Esophagus squamous epithelium (tissue), 5 donors: ENCODE measurements around the gene CYP4F8. TPM values are rescaled to one million over a fixed set of nuclear protein-coding genes. Genes with fewer than 3 reads are reported as not detected.

Experiments used
- DNase-seq: peaks from one replicate; lab custom pipeline; 2025; lab: John Stamatoyannopoulos, UW
- H3K27ac ChIP-seq, 4 donors: fragments of 200-600 bp; sonication (generic); one replicate each; pipeline ENCODE4 v1.5.1; 2016 to 2019; ENCODE audit warnings: mild to moderate bottlenecking in 1 of 4
- H3K27me3 ChIP-seq, 4 donors: fragments of 200-600 bp; sonication (generic); 1 replicate in 3 of 4; 2 replicates in 1 of 4; pipeline versions ENCODE4 v1.5.1 to v1.6.0; 2017 to 2021; ENCODE audit warnings: antibody characterized with exemption in 1 of 4
- H3K36me3 ChIP-seq, 3 donors: fragments of 200-600 bp; sonication (generic); one replicate each; pipeline ENCODE4 v1.5.1; 2016 to 2019
- H3K4me1 ChIP-seq, 3 donors: fragments of 200-600 bp; sonication (generic); one replicate each; pipeline ENCODE4 v1.5.1; 2017 to 2019
- H3K4me3 ChIP-seq, 4 donors: fragments of 200-600 bp; sonication (generic); 1 replicate in 3 of 4; 2 replicates in 1 of 4; pipeline ENCODE4 v1.5.1; 2016 to 2019; ENCODE audit warnings: mild to moderate bottlenecking in 2 of 4, moderate library complexity in 1 of 4
- H3K9me3 ChIP-seq, 3 donors: fragments of 200-600 bp; sonication (generic); one replicate each; pipeline ENCODE4 v1.5.1; 2016 to 2019
- CTCF ChIP-seq, 6 experiments: fragments of 450-650 bp in 4 of 6; fragments of 200-600 bp in 2 of 6; sonication (generic) in 2 of 6; IDR thresholded peaks; one replicate each; pipeline ENCODE4 v1.5.1; 2016 to 2019; ENCODE audit warnings: antibody characterized with exemption in 6 of 6, mild to moderate bottlenecking in 4 of 6, moderate library complexity in 4 of 6
- POLR2A ChIP-seq, 4 donors: fragments of 450-650 bp; IDR thresholded peaks; one replicate each; pipeline ENCODE4 v1.6.1; 2017; ENCODE audit warnings: antibody characterized with exemption in 4 of 4, mild to moderate bottlenecking in 4 of 4, moderate library complexity in 3 of 4
- WGBS, 2 donors: methylation state at CpG; one replicate each; pipeline ENCODE4 v1.1.5; 2018; 5-methylcytosine and 5-hydroxymethylcytosine counted together
- intact Hi-C: fragments of 100-400 bp; cut with DNase I; formaldehyde crosslinking; loops from one replicate; pipeline ENCODE4 v1.15.0; 2022
- total RNA-seq, 4 donors: library from RNA; depleted of rRNA; stranded (reverse); fragments of >200 nt; gene quantifications; one replicate each; pipeline ENCODE4 v1.1.0, GENCODE V29; 2016
- donor health status: DM: yes; HTN: yes; CAD: no.

Gene CYP4F8
- total RNA-seq, 4 donors from 2014 or later, result not detected

GRCh38 chr19:15628236-15629002 is 13.4 kb downstream of the CYP4F8 start:
- Histone ChIP-seq H3K27ac (no peak overlapping the region), H3K4me3 (no peak overlapping the region), H3K36me3 (no peaks in the 10 kb centered on the region), H3K27me3 (peaks cover 0 to 50% (median 0%) of the 10 kb centered on the region in 4 donors), H3K9me3 (no peaks in the 10 kb centered on the region), H3K4me1 (peaks cover 0 to 8% (median 0%) of the 10 kb centered on the region in 3 donors)
- intact Hi-C loops, result loop anchor here (5.0 to 10.0 kb wide), 3 partner anchors 184 to 556 kb away; partner anchors contain the start of gene FAM32A
- no peak for TF ChIP-seq CTCF (IDR thresholded peaks at IDR 0.05)
- no peak for TF ChIP-seq POLR2A (IDR thresholded peaks at IDR 0.05)
- no peak for DNase-seq
- WGBS, 2 donors, result 33 to 41% methylated on average over 7 to 14 of the region's 22 CpGs

- peak; percentile 16 for DNase-seq
- no peaks in the 10 kb centered on the region for H3K9me3 ChIP-seq
- H3K4me1 ChIP-seq, result peaks cover 0 to 8% (median 0%) of the 10 kb centered on the region in 3 donors
- WGBS, 2 donors, result 0 to 14% methylated on average over 6 to 17 of the region's 25 CpGs
- TF ChIP-seq POLR2A (IDR thresholded peaks at IDR 0.05) (peak in 1 of 4 donors; percentile 7), CTCF (IDR thresholded peaks at IDR 0.05) (peak; percentile 90 to 99 (median 99))
- peaks cover 0 to 42% (median 0%) of the 10 kb centered on the region in 4 donors for H3K27me3 ChIP-seq
- H3K27ac ChIP-seq, result no peak overlapping the region
- H3K4me3 ChIP-seq, result no peak overlapping the region
- H3K36me3 ChIP-seq, result no peaks in the 10 kb centered on the region
- intact Hi-C loops, result loop anchor here (5.0 to 10.0 kb wide), 3 partner anchors 183 to 556 kb away; partner anchors contain the start of gene FAM32A
These were observed 14.2 kb downstream of the CYP4F8 start for GRCh38 chr19:15629003-15629880.

DNA sequence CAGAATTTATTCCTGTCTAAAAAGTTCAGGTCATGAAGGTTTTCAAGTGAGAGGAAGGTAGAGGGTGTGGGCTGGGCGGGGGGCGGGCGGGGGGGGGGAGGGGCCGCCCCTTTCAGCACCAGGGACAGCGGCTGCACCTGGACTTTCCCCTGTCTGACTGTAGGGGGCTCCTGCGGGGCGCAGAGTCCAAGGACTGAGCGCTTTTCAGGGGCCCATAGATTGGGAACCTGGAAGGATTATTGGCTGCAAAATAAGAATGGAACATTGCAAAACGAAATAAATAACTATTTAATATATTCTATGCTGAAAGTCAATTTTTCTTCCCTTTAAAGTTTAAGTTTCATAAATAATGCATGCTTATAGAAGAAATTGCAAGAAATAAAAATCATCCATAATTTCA is 16.8 kb downstream of the CYP4F8 start:
- DNase-seq, result no peak
- intact Hi-C loops, result no loop called here
- whole genome bisulfite sequencing, 2 donors, result 2 to 5% methylated on average over 5 to 6 of the region's 9 CpGs

GRCh38 chr19:15633082-15633835 is 18.2 kb downstream of the CYP4F8 start:
- peaks cover 0 to 41% (median 0%) of the 10 kb centered on the region in 4 donors for H3K27me3 ChIP-seq
- H3K4me1 ChIP-seq, result peaks cover 0 to 28% (median 5%) of the 10 kb centered on the region in 3 donors
- DNase-seq, result no peak
- TF ChIP-seq CTCF (IDR thresholded peaks at IDR 0.05) (no peak), POLR2A (IDR thresholded peaks at IDR 0.05) (no peak)
- no peak overlapping the region for H3K4me3 ChIP-seq
- no peaks in the 10 kb centered on the region for H3K36me3 ChIP-seq
- H3K27ac ChIP-seq, result no peak overlapping the region
- no peaks in the 10 kb centered on the region for H3K9me3 ChIP-seq
- WGBS, 2 donors, result 41 to 52% methylated on average over 5 of the region's 5 CpGs
- intact Hi-C loops, result no loop called here

More for the DNA sequence above, 16.8 kb downstream of the CYP4F8 start:
- Histone ChIP-seq H3K4me3 (no peak overlapping the region), H3K27ac (no peak overlapping the region), H3K36me3 (no peaks in the 10 kb centered on the region), H3K27me3 (peaks cover 0 to 48% (median 0%) of the 10 kb centered on the region in 4 donors), H3K4me1 (peaks cover 0 to 28% (median 5%) of the 10 kb centered on the region in 3 donors), H3K9me3 (no peaks in the 10 kb centered on the region)
- TF ChIP-seq POLR2A (IDR thresholded peaks at IDR 0.05) (no peak), CTCF (IDR thresholded peaks at IDR 0.05) (peak in 2 of 6 experiments; percentile 31 to 43)
